ENCODE data around the gene NDUFS7.
"Not testable (repeated sequence)": the region's sequence is repeated elsewhere in the genome, so short reads cannot be mapped to it uniquely, and the experiment has no call there.

Gene NDUFS7

DNA sequence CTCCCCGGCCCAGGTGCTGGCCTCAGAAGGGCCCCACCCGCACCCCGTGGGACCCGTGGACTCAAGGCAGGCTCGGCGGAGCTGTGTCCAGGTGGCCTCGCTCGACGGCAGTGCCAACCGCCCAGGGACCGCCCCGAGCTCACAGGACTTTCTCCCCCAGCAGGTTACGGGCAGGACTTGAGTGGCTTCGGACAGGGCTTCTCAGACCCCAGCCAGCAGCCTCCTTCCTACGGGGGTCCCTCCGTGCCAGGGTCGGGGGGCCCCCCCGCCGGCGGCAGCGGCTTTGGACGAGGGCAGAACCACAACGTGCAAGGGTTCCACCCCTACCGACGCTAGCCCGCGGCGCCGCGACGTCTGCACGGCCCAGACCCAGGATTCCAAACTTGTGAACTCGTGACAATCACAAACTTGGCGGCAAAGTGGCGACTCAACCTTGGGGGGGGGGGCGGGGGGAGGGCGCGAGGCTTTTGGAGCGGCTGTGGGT, 50.9 kb downstream of the NDUFS7 start:
- no peak for DNase-seq

- DNase-seq = no peak
Observed at GRCh38 chr19:1435378-1435989, 51.8 kb downstream of the NDUFS7 start.

DNA sequence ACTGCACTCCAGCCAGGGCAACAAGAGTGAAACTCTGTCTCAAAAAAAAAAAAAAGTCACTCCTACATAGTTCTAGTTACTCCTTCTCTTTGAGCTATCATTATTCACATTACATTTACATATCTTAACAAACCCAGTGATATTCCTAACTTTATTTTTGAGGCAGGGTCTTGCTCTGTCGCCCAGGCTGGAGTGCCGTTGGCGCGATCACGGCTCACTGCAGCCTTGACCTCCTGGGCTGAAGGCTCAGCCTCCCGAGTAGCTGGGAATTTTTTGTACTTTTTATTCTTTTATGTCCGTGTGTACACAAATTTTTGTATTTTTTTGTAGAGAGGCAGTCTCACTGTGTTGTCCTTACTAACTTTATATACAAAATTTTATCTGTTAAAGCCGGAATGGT, 53.9 kb downstream of the NDUFS7 start:
- DNase-seq = no peak

- peak; percentile 95 for DNase-seq
Observed at GRCh38 chr19:1438035-1438932, 54.6 kb downstream of the NDUFS7 start, which contains the start of gene RPS15. TSS of gene RPS15 (plus strand) at chr19:1438396. CDS start at chr19:1438426, 30 bp downstream.

- DNase-seq = no peak
Observed at GRCh38 chr19:1438933-1439354, 55.2 kb downstream of the NDUFS7 start.

DNA sequence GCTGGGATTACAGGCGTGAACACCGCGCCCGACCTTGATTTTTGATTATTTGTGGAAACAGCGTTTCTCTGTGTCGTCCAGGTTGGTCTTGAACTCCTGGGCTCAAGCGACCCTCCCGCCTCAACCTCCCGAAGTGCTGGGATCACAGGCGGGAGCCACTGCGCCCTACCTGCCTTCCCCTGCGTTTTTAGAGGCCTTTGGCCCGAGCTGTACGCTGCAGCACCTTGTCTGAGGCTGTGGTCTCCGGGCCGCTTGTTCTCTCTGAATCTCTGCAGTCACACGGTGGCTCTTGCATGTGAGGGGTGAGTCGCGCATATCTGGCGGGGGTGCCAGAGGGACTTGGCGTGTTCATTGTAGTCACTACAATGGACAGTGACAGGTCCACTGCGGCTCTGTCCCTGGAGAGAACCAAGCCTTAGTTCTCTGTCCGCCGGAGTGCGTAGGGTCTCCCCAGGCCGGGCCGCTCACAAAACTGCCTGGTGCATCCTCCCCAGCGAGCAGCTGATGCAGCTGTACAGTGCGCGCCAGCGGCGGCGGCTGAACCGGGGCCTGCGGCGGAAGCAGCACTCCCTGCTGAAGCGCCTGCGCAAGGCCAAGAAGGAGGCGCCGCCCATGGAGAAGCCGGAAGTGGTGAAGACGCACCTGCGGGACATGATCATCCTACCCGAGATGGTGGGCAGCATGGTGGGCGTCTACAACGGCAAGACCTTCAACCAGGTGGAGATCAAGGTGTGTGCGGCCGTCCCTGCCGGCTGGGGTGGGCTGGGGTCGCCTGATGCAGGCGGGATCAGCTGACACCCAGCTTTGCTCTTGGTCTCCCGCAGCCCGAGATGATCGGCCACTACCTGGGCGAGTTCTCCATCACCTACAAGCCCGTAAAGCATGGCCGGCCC, 56.1 kb downstream of the NDUFS7 start:
- not testable (repeated sequence) for DNase-seq

GRCh38 chr19:1440418-1440801, 56.7 kb downstream of the NDUFS7 start:
- DNase-seq = no peak

DNA sequence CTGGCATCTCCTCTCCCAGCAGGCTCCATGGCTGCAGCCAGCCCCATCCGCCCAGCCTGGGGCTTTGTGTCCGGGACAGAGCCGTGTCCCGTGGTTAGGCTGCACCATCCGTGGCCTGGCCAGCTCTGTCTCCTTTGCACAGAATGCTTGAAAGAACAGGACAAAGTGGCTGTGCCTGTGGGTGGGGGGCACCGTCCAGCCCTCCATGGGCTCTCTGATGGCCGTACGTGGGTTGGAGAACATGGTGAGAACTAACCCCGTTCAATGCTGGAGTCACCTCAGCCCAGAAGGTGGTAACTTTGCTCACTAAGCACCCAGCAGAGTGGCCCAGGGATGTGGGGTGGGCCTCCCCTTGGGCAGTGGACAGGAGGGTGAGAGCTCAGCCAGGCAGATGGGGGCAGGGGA, 57.3 kb downstream of the NDUFS7 start:
- DNase-seq = no peak

DNA sequence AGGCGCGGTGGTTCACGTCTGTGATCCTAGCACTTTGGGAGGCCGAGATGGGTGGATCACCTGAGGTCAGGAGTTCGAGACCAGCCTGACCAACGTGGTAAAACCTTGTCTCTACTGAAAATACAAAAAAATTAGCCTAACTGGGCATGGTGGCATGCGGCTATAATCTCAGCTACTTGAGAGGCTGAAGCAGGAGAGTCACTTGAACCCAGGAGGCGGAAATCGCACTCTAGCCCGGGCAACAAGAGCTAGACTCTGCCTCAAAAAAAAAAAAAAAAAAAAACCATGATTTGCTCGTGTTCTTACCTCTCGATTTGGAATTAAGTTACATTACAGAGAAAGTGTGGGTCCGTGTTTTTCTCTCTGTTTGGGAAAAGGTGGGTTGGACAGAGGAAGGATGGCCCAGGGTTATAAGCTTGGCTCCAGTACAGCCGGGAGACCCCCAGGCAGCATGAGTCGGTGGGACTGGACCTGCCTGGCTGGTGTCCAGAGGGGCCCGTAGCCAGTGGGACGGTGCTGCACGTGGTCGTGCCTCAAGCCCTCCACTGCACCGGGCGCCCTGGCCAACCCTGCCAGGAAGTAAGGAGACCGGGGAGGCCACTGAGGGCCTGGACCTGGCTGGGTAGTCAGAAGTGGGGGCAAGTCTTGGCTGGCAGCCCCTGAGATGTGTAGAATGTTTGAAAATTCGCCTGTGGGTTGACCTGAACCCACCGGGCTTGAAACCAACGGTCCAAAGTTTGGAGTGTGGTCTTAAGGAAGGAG, 58.2 kb downstream of the NDUFS7 start:
- DNase-seq = no peak
